Measurements from ENCODE around the gene PSMB10. TPM values are rescaled to one million over a fixed set of nuclear protein-coding genes. Genes with fewer than 3 reads are reported as not detected.

Gene PSMB10
- total and polyA plus RNA-seq, 2 donors (not counting 3 experiments of a cell fraction or from before 2014, with no cell fraction given), result 40.8 to 54.7 TPM

DNA sequence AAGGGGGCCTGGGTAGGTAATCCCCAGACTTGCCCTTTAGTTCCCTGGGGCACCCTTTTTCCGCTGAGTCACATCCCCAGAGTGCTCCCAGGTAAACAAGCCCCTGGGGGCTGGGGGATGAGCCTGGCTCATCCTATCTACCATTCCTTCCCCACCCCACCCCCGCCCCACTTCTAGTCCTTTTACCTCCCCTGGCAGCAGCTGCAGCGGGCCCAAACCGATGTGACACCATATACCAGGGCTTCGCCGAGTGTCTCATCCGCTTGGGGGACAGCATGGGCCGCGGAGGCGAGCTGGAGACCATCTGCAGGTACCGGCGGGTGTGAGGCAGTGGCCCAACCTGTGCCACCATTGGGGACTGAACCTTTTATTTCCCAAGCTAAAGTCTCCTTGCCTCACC, 51.1 kb downstream of the PSMB10 start:
- no peaks in the 10 kb centered on the region for H3K27me3 ChIP-seq (ENCODE audit: control insufficient read depth in 2 of 2, insufficient read depth in 2 of 2, low read length in 2 of 2)
- no peak for DNase-seq (ENCODE audit: low read depth, low spot score)
- H2AFZ ChIP-seq (ENCODE audit: low read depth, low read length), result no peak overlapping the region
- H3K9me3 ChIP-seq (replicated peaks; ENCODE audit: control insufficient read depth, insufficient read depth, low read length), result no peaks in the 10 kb centered on the region
- peaks cover 3 to 53% of the 10 kb centered on the region in 2 experiments for H3K36me3 ChIP-seq (ENCODE audit: control insufficient read depth in 2 of 2, extremely low read depth in 1 of 2, insufficient read depth in 2 of 2, low read length in 2 of 2)
- no TSS peak for BruUV-seq (replicated peaks)
- no peaks in the 10 kb centered on the region for H3K79me2 ChIP-seq (ENCODE audit: control insufficient read depth, insufficient read depth, low read length)
- no peaks in the 10 kb centered on the region for H3K4me1 ChIP-seq (ENCODE audit: control insufficient read depth, extremely low read depth, insufficient read depth, low read length)
- TF ChIP-seq POLR2AphosphoS5 (IDR thresholded peaks at IDR 0.05; ENCODE audit: insufficient read depth, low read depth, low read length) (no peak), GATA2 (IDR thresholded peaks at IDR 0.05; ENCODE audit: insufficient read depth, insufficient read length, low read depth, low read length) (no peak), POLR2A (IDR thresholded peaks at IDR 0.05; ENCODE audit: low read depth, low read length) (no peak), FOS (IDR thresholded peaks at IDR 0.05; ENCODE audit: borderline replicate concordance, insufficient read depth, low read length) (no peak), MYC (IDR thresholded peaks at IDR 0.05; ENCODE audit: low read depth, low read length) (no peak), MAX (IDR thresholded peaks at IDR 0.05; ENCODE audit: insufficient read depth, insufficient read length) (no peak), EZH2 (IDR thresholded peaks at IDR 0.05; ENCODE audit: borderline replicate concordance, low read depth, low read length, severe bottlenecking) (no peak), JUN (IDR thresholded peaks at IDR 0.05; ENCODE audit: borderline replicate concordance, insufficient read depth, insufficient read length, low read depth) (no peak)
- TF ChIP-seq, protein P1, sequence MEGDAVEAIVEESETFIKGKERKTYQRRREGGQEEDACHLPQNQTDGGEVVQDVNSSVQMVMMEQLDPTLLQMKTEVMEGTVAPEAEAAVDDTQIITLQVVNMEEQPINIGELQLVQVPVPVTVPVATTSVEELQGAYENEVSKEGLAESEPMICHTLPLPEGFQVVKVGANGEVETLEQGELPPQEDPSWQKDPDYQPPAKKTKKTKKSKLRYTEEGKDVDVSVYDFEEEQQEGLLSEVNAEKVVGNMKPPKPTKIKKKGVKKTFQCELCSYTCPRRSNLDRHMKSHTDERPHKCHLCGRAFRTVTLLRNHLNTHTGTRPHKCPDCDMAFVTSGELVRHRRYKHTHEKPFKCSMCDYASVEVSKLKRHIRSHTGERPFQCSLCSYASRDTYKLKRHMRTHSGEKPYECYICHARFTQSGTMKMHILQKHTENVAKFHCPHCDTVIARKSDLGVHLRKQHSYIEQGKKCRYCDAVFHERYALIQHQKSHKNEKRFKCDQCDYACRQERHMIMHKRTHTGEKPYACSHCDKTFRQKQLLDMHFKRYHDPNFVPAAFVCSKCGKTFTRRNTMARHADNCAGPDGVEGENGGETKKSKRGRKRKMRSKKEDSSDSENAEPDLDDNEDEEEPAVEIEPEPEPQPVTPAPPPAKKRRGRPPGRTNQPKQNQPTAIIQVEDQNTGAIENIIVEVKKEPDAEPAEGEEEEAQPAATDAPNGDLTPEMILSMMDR (IDR thresholded peaks at IDR 0.05; ENCODE audit: extremely low read depth in 1 of 2, insufficient read depth in 1 of 2, low read depth in 1 of 2, low read length in 2 of 2), result no peak
- CTCF ChIA-PET, result interaction anchor here (0.6 to 5.4 kb wide), 4 partner anchors 41 to 155 kb away, joined by 4 to 106 read pairs (median 24); partner anchors contain the start of genes CTRL and PSMB10
- no peak overlapping the region for H3K4me3 ChIP-seq (replicated peaks in 1 of 3; ENCODE audit: insufficient read depth in 1 of 3, low read depth in 1 of 3, low read length in 3 of 3)
- FAIRE-seq, result no peak
- dilution Hi-C loops (cut with MboI; ENCODE audit: extremely low pct_ligation_motif_present, low sequenced_read_pairs) (no loop called here), intact Hi-C loops (cut with micrococcal nuclease) (no loop called here)
- H3K27ac ChIP-seq (ENCODE audit: insufficient read depth, low read depth, low read length), result no peak overlapping the region
- H3K9ac ChIP-seq (replicated peaks; ENCODE audit: extremely low read depth, insufficient read depth, low read length), result no peak overlapping the region
- H3K9me1 ChIP-seq (replicated peaks; ENCODE audit: control insufficient read depth, extremely low read depth, insufficient read depth, low read length), result no peaks in the 10 kb centered on the region
- H3K4me2 ChIP-seq (ENCODE audit: insufficient read depth, low read length), result no peak overlapping the region
- no peaks in the 10 kb centered on the region for H4K20me1 ChIP-seq (replicated peaks; ENCODE audit: control insufficient read depth, extremely low read depth, insufficient read depth, low read length)
- POLR2A ChIA-PET, result no interaction called here

All from endothelial cell of umbilical vein (primary cell).